Astrocyte of the cerebellum (primary cell): ENCODE results near the gene SAE1.

Experiments used
- DNase-seq: peaks from one replicate; pipeline ENCODE4 v3.0.0-alpha.2; 2011; ENCODE audit warnings: low read depth
- H3K4me3 ChIP-seq: 2 replicates; pipeline ENCODE4 v1.5.1; 2011; ENCODE audit warnings: mild to moderate bottlenecking, low read depth, low read length, moderate library complexity
- CTCF ChIP-seq: IDR thresholded peaks from 2 replicates; pipeline ENCODE4 v1.5.1; 2012; ENCODE audit warnings: low read length, low read depth, moderate library complexity, mild to moderate bottlenecking; ENCODE audit errors: missing control alignments
- in situ Hi-C: cut with HindIII; loops from 2 replicates; pipeline ENCODE4 v1.10.0; 2017; ENCODE audit warnings: low sequenced_read_pairs

The SAE1 gene

GRCh38 chr19:47258895-47259555, 128.4 kb downstream of the SAE1 start:
- no peak for TF ChIP-seq CTCF
- in situ Hi-C loops = no loop called here
- no peak overlapping the region for H3K4me3 ChIP-seq
- no peak for DNase-seq
